Heart right ventricle (tissue), 16 donors: ENCODE measurements around the gene SGCE. TPM values are rescaled to one million over a fixed set of nuclear protein-coding genes. Genes with fewer than 3 reads are reported as not detected.

ENCODE experiments used
- ATAC-seq, 8 donors: fragments of 200-7000 bp; cut with Tn5 transposase; one replicate each; pipeline ENCODE4 v1.9.1; 2020; ENCODE audit warnings: mild to moderate bottlenecking in 8 of 8, moderate library complexity in 8 of 8, moderate number of reproducible peaks in 1 of 8
- DNase-seq, 2 donors: peaks; one replicate each; pipeline ENCODE4 v3.0.0-alpha.2; 2020
- H3K27ac ChIP-seq, 10 donors: fragments of 200-600 bp; sonication (generic) in 2 of 10; one replicate each; pipeline versions ENCODE4 v1.5.0 to v1.8.0; 2020 to 2022; ENCODE audit warnings: mild to moderate bottlenecking in 3 of 10
- H3K27me3 ChIP-seq, 7 donors: fragments of 200-600 bp; one replicate each; pipeline ENCODE4 v1.8.0; 2021 to 2022; ENCODE audit warnings: mild to moderate bottlenecking in 2 of 7
- H3K36me3 ChIP-seq, 9 donors: fragments of 200-600 bp; sonication (generic) in 1 of 9; one replicate each; pipeline versions ENCODE4 v1.5.0 to v1.8.0; 2020 to 2022; ENCODE audit warnings: mild to moderate bottlenecking in 2 of 9
- H3K4me1 ChIP-seq, 9 donors: fragments of 200-600 bp; sonication (generic) in 1 of 9; one replicate each; pipeline versions ENCODE4 v1.5.0 to v1.8.0; 2020 to 2022; ENCODE audit warnings: mild to moderate bottlenecking in 4 of 9
- H3K4me3 ChIP-seq, 10 donors: fragments of 200-600 bp; sonication (generic) in 2 of 10; one replicate each; pipeline versions ENCODE4 v1.5.0 to v1.8.0; 2020 to 2022; ENCODE audit warnings: mild to moderate bottlenecking in 7 of 10, moderate library complexity in 2 of 10
- H3K9me3 ChIP-seq, 11 donors: fragments of 200-600 bp in 10 of 11; sonication (generic) in 2 of 11; one replicate each; pipeline versions ENCODE4 v1.5.0 to v1.8.0; 2013 to 2022; ENCODE audit warnings: mild to moderate bottlenecking in 2 of 11, control low read depth in 1 of 11, moderate library complexity in 1 of 11
- WGBS, 2 donors: extraction: QIAGEN DNeasy Blood & Tissue Kit; methylation state at CpG; one replicate each; pipeline ENCODE4 v1.1.7; 2013; ENCODE audit warnings: inconsistent platforms in 1 of 2; 5-methylcytosine and 5-hydroxymethylcytosine counted together
- intact Hi-C, 10 donors: fragments of 100-400 bp; cut with DNase I; formaldehyde crosslinking; loops; one replicate each; pipeline versions ENCODE4 v1.11.1 to v1.14.2; 2022
- polyA plus RNA-seq, 2 donors: library from polyadenylated mRNA; stranded (reverse); fragments of 200-250 nt; gene quantifications; one replicate each; pipeline ENCODE4 v1.2.3, GENCODE V29; 2013
- total RNA-seq, 10 donors: library from RNA; stranded (reverse); fragmentation: NEBNext Ultra II Directional in 3 of 10; extraction: Animal tissue kit (Norgen Biotek cat#: 25700) in 3 of 10; gene quantifications; one replicate each; pipeline versions ENCODE4 v1.2.1 to v1.2.4, GENCODE V29; 2021 to 2023
- TF ChIP-seq, protein P1 (sequence below), 9 donors: fragments of 200-600 bp; sonication (generic) in 2 of 9; IDR thresholded peaks; one replicate each; pipeline versions ENCODE4 v1.5.0 to v1.8.0; 2021 to 2022; ENCODE audit warnings: antibody characterized with exemption in 9 of 9, mild to moderate bottlenecking in 5 of 9, moderate library complexity in 1 of 9
- donor health status: Arrhythmogenic right ventricular cardiomyopathy.
- donor health status: ischemic (EF 13 %, LVEDD 7.1; RV severe dilation, severe dysfunction).
- donor health status: healthy with polysubstance abuse.
- donor health status: DM: no; HTN: yes; CAD: no.
- donor health status: DM: no; HTN: no; CAD: no.
- donor health status: ischemic (EF 25% LVEDD 6.9; RV normal size, moderate dysfunction).
- donor health status: ischemic (EF 25% LVEDD 5.7; RV mildly dilated, moderate dysfunction).
- donor health status: healthy.
- donor health status: DM: yes; HTN: yes; CAD: no.
- donor health status: Ischemic cardiomyopathy.
- donor health status: ischemic (EF 35%, LVEDD 5.7; RV mildly dilated, moderate dysfunction).
- donor health status: nonischemic (EF 11% LVEDD 7.7; RV severe dilation, severe dysfunction).
- donor health status: DM: yes; HTN: yes; CAD: no.
- donor health status: PGD.
- donor health status: ischemic (EF 29% LVEDD 5.4; RV normal size, mild dysfunction).
- donor health status: nonischemic (EF 23%, LVEDD 6.1; RV moderate dilation, normal function).

Gene SGCE
- total and polyA plus RNA-seq, 12 donors = 11.5 to 31.1 (median 21.2) TPM

DNA sequence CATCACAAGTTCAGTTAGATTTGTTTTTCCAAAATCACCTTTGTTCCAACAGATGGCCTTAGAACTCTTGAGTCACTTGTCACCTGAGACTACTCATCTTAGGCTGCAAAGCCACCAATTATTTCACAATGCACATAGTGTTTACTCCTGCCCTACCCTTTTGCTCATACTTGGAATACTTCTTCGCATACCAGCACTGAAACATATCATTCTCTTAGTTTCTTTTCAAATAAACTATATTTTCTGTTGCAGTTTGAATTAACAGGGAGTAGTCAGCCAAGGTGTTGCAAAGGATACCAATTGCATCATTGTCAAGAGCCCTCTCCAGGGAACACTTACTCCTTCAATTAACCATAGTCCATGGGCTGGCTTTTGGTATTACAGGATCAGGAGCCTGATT is 75.3 kb downstream of the SGCE start:
- Histone ChIP-seq H3K27ac (no peak overlapping the region), H3K4me1 (peaks cover 0 to 12% (median 0%) of the 10 kb centered on the region in 9 donors), H3K9me3 (peaks cover 0 to 15% (median 6%) of the 10 kb centered on the region in 11 donors), H3K36me3 (peaks cover 0 to 22% (median 0%) of the 10 kb centered on the region in 9 donors), H3K4me3 (no peak overlapping the region), H3K27me3 (no peaks in the 10 kb centered on the region)
- WGBS, 2 donors = 90 to 93% methylated on average over 1 of the region's 1 CpG
- TF ChIP-seq, protein P1, sequence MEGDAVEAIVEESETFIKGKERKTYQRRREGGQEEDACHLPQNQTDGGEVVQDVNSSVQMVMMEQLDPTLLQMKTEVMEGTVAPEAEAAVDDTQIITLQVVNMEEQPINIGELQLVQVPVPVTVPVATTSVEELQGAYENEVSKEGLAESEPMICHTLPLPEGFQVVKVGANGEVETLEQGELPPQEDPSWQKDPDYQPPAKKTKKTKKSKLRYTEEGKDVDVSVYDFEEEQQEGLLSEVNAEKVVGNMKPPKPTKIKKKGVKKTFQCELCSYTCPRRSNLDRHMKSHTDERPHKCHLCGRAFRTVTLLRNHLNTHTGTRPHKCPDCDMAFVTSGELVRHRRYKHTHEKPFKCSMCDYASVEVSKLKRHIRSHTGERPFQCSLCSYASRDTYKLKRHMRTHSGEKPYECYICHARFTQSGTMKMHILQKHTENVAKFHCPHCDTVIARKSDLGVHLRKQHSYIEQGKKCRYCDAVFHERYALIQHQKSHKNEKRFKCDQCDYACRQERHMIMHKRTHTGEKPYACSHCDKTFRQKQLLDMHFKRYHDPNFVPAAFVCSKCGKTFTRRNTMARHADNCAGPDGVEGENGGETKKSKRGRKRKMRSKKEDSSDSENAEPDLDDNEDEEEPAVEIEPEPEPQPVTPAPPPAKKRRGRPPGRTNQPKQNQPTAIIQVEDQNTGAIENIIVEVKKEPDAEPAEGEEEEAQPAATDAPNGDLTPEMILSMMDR (IDR thresholded peaks at IDR 0.05) = no peak
- intact Hi-C loops = no loop called here
- DNase-seq (no peak), ATAC-seq (no peak)

DNA sequence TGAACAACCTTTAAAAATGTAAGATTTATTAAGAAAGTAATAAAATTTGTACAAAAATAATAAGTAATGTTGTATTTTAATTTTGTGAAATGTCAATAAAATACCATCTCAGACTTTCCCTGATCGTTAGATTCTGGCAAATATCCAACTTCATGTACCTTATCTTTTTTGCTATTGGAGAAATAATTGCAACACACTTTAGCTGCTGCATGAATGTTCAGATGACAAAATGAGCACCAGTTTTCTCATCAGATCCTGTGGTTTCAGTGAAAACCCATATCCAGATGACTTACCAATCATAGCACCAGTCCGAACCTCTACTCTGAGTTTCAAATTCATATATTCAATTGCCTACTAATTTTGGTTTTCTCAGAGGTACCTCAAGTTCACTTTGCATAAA is 76.5 kb downstream of the SGCE start:
- H3K9me3 ChIP-seq = peaks cover 0 to 26% (median 8%) of the 10 kb centered on the region in 11 donors
- intact Hi-C loops = no loop called here
- no peak overlapping the region for H3K27ac ChIP-seq
- 88 to 92% methylated on average over 2 of the region's 2 CpGs for WGBS, 2 donors
- DNase-seq (no peak), ATAC-seq (no peak)
- H3K4me3 ChIP-seq = no peak overlapping the region
- TF ChIP-seq, protein P1 (IDR thresholded peaks at IDR 0.05) = no peak
- H3K36me3 ChIP-seq = peaks cover 0 to 33% (median 0%) of the 10 kb centered on the region in 9 donors
- H3K4me1 ChIP-seq = peaks cover 0 to 8% (median 0%) of the 10 kb centered on the region in 9 donors
- H3K27me3 ChIP-seq = no peaks in the 10 kb centered on the region

DNA sequence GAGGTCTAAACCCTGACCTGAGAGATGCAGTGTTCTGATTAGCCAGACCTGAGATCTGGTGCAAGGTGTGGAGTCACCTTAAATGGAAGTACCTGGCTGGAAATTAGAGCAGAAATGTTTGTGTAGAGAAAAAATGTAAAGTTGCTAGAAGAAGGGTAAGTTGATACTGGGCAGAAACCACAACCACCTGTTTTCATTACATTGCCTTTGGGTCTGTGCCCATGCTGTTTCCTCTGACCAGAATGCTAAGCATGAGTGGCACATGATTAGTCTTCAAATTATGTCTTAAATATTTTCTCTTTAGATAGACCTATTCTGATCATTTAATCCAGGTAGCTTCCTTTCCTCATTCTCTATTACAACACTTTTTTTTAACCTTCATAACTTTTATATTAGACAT is 77.3 kb downstream of the SGCE start:
- TF ChIP-seq, protein P1 (IDR thresholded peaks at IDR 0.05) = no peak
- ATAC-seq = no peak
- no peak for DNase-seq
- H3K27ac ChIP-seq = no peak overlapping the region
- no peaks in the 10 kb centered on the region for H3K27me3 ChIP-seq
- intact Hi-C loops = no loop called here
- H3K9me3 ChIP-seq = peaks cover 0 to 31% (median 8%) of the 10 kb centered on the region in 11 donors
- peaks cover 0 to 39% (median 0%) of the 10 kb centered on the region in 9 donors for H3K36me3 ChIP-seq
- H3K4me1 ChIP-seq = no peaks in the 10 kb centered on the region
- no peak overlapping the region for H3K4me3 ChIP-seq

DNA sequence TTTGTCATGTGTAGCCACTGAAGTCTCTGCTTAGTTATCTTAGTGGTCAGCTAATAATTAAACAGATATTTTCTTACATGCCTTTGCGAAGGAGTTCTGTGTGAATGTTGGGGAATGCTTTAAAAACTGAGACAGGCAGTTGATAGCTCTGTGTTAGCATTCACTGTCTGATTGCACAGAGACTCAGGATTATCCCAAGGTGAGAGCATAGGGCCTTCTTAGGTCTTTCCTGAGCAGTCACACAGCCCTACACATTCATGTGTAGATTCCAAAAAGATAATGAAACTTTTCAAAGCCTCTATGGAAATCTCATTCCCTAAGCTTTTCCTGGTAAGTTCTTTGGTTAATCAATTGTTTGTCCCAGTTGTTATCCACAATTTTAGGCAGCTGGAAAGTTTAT is 78.6 kb downstream of the SGCE start:
- H3K27me3 ChIP-seq = no peaks in the 10 kb centered on the region
- intact Hi-C loops = no loop called here
- ATAC-seq = no peak
- no peaks in the 10 kb centered on the region for H3K4me1 ChIP-seq
- peaks cover 0 to 42% (median 12%) of the 10 kb centered on the region in 11 donors for H3K9me3 ChIP-seq
- DNase-seq = no peak
- H3K36me3 ChIP-seq = peaks cover 0 to 39% (median 0%) of the 10 kb centered on the region in 9 donors
- no peak overlapping the region for H3K4me3 ChIP-seq
- 96% methylated on average over 1 of the region's 1 CpG for WGBS, 2 donors
- no peak overlapping the region for H3K27ac ChIP-seq
- TF ChIP-seq, protein P1 (IDR thresholded peaks at IDR 0.05) = no peak
